MCF 10A (cell line): Measurements from ENCODE around the gene ZSWIM5. TPM values are rescaled to one million over a fixed set of nuclear protein-coding genes. Genes with fewer than 3 reads are reported as not detected.

Source experiments
- BruUV-seq: library from RNA; stranded (reverse); fragments of 400-500 nt; replicated peaks from 2 replicates; lab custom pipeline; 2021; lab: Mats Ljungman, UMichigan
- CTCF ChIA-PET: fragments of 300-600 bp; sonication (Branson Sonifier 250); formaldehyde crosslinking; extraction: SDS; loops from one replicate; lab custom pipeline; 2021; ENCODE audit warnings: antibody characterized with exemption, inconsistent platforms; lab: Yijun Ruan, JAX
- POLR2A ChIA-PET: fragments of 300-600, 350-650 bp; sonication (Branson Sonifier 250); formaldehyde crosslinking; extraction: SDS; loops from one replicate; lab custom pipeline; 2020; ENCODE audit warnings: antibody characterized with exemption, inconsistent platforms; lab: Yijun Ruan, JAX
- DNase-seq: peaks from one replicate; pipeline ENCODE4 v3.0.0-alpha.2; 2018; ENCODE audit not compliant: unreplicated experiment
- H3K27ac Mint-ChIP-seq: one replicate; pipeline ENCODE4 v1.8.0; 2022; ENCODE audit warnings: mild to moderate bottlenecking, low read depth, mixed read lengths; ENCODE audit not compliant: unreplicated experiment
- H3K27me3 Mint-ChIP-seq: one replicate; pipeline ENCODE4 v1.8.0; 2022; ENCODE audit warnings: mixed read lengths; ENCODE audit not compliant: insufficient read depth, unreplicated experiment
- H3K36me3 Mint-ChIP-seq: one replicate; pipeline ENCODE4 v1.8.0; 2022; ENCODE audit warnings: mild to moderate bottlenecking, moderate library complexity, mixed read lengths; ENCODE audit not compliant: insufficient read depth, unreplicated experiment
- H3K4me1 Mint-ChIP-seq: one replicate; pipeline ENCODE4 v1.8.0; 2022; ENCODE audit warnings: mixed read lengths; ENCODE audit not compliant: insufficient read depth, unreplicated experiment
- H3K4me3 Mint-ChIP-seq: one replicate; pipeline ENCODE4 v1.8.0; 2022; ENCODE audit warnings: mild to moderate bottlenecking, moderate library complexity, mixed read lengths; ENCODE audit not compliant: unreplicated experiment
- H3K9me3 Mint-ChIP-seq: one replicate; pipeline ENCODE4 v1.8.0; 2022; ENCODE audit warnings: mixed read lengths; ENCODE audit not compliant: unreplicated experiment
- CTCF ChIP-seq: fragments of 200-600 bp; IDR thresholded peaks from one replicate; pipeline ENCODE4 v1.8.0; 2022; ENCODE audit warnings: antibody characterized with exemption, mild to moderate bottlenecking; ENCODE audit not compliant: unreplicated experiment
- intact Hi-C: fragments of 100-400 bp; cut with micrococcal nuclease; formaldehyde crosslinking; loops from 2 replicates; pipeline ENCODE4 v1.14.1; 2022
- total RNA-seq: library from RNA; stranded (reverse); gene quantifications from 2 replicates; pipeline ENCODE4 v1.2.3, GENCODE V29; 2022

The ZSWIM5 gene
- total RNA-seq, 1 experiment from 2014 or later, result 0.14 TPM

- Mint-ChIP-seq H3K27ac (no peak overlapping the region), H3K4me3 (no peak overlapping the region), H3K4me1 (peaks cover 20% of the 10 kb centered on the region), H3K27me3 (no peaks in the 10 kb centered on the region), H3K9me3 (no peaks in the 10 kb centered on the region), H3K36me3 (peaks cover 14% of the 10 kb centered on the region)
- DNase-seq, result no peak
- BruUV-seq, result no TSS peak
- TF ChIP-seq CTCF, result no peak
- intact Hi-C loops, result no loop called here
- ChIA-PET CTCF (interaction anchor here (0.6 to 12.2 kb wide), 5 partner anchors 24 to 476 kb away, joined by 4 to 437 read pairs (median 26); partner anchors contain the start of gene TESK2), POLR2A (interaction anchor here (0.6 to 11.7 kb wide), 3 partner anchors 30 to 327 kb away, joined by 3 to 176 read pairs (median 4); partner anchors contain the start of gene EIF2B3)
Observed at GRCh38 chr1:45016767-45017166, 189.6 kb downstream of the ZSWIM5 start.

GRCh38 chr1:45016090-45016697 is 190.2 kb downstream of the ZSWIM5 start:
- no peak overlapping the region for H3K27ac Mint-ChIP-seq
- no peaks in the 10 kb centered on the region for H3K9me3 Mint-ChIP-seq
- intact Hi-C loops, result no loop called here
- ChIA-PET CTCF (interaction anchor here (0.6 to 12.2 kb wide), 6 partner anchors 25 to 476 kb away, joined by 3 to 437 read pairs (median 16); partner anchors contain the start of gene TESK2), POLR2A (interaction anchor here (0.6 to 11.7 kb wide), 4 partner anchors 26 to 328 kb away, joined by 3 to 176 read pairs (median 4); partner anchors contain the start of gene EIF2B3)
- H3K4me1 Mint-ChIP-seq, result peaks cover 26% of the 10 kb centered on the region
- no peak for DNase-seq
- TF ChIP-seq CTCF, result no peak
- H3K36me3 Mint-ChIP-seq, result peaks cover 14% of the 10 kb centered on the region
- no peak overlapping the region for H3K4me3 Mint-ChIP-seq
- BruUV-seq, result no TSS peak
- H3K27me3 Mint-ChIP-seq, result no peaks in the 10 kb centered on the region

GRCh38 chr1:45015683-45016082 is 190.7 kb downstream of the ZSWIM5 start:
- no peak for DNase-seq
- no peak overlapping the region for H3K27ac Mint-ChIP-seq
- TF ChIP-seq CTCF, result no peak
- CTCF ChIA-PET, result interaction anchor here (0.6 to 12.2 kb wide), 3 partner anchors 215 to 291 kb away, joined by 3 to 437 read pairs (median 6); no protein-coding TSS in a partner anchor
- H3K36me3 Mint-ChIP-seq, result peaks cover 14% of the 10 kb centered on the region
- POLR2A ChIA-PET, result interaction anchor here (0.6 to 11.7 kb wide), 3 partner anchors 26 to 285 kb away, joined by 3 to 176 read pairs (median 4); partner anchors contain the start of gene EIF2B3
- H3K4me1 Mint-ChIP-seq, result peaks cover 27% of the 10 kb centered on the region
- H3K9me3 Mint-ChIP-seq, result no peaks in the 10 kb centered on the region
- BruUV-seq, result no TSS peak
- intact Hi-C loops, result no loop called here
- H3K27me3 Mint-ChIP-seq, result no peaks in the 10 kb centered on the region
- H3K4me3 Mint-ChIP-seq, result no peak overlapping the region
